Osteocyte (in vitro differentiated cells): ENCODE measurements around the gene SPATA7. TPM values are rescaled to one million over a fixed set of nuclear protein-coding genes. Genes with fewer than 3 reads are reported as not detected.

ENCODE experiments used
- DNase-seq: peaks from one replicate; pipeline ENCODE4 v3.0.0; 2021; ENCODE audit warnings: mixed read lengths; ENCODE audit not compliant: unreplicated experiment; ENCODE audit errors: extremely low spot score
- H3K27ac Mint-ChIP-seq: one replicate; pipeline ENCODE4 v1.8.0; 2021; ENCODE audit warnings: mild to moderate bottlenecking, mixed read lengths; ENCODE audit not compliant: unreplicated experiment
- H3K27me3 Mint-ChIP-seq: one replicate; pipeline ENCODE4 v1.8.0; 2021; ENCODE audit warnings: mixed read lengths; ENCODE audit not compliant: unreplicated experiment
- H3K36me3 Mint-ChIP-seq: one replicate; pipeline ENCODE4 v1.8.0; 2021; ENCODE audit warnings: mixed read lengths; ENCODE audit not compliant: unreplicated experiment
- H3K4me1 Mint-ChIP-seq: one replicate; pipeline ENCODE4 v1.8.0; 2021; ENCODE audit warnings: mixed read lengths; ENCODE audit not compliant: unreplicated experiment
- H3K4me3 Mint-ChIP-seq: one replicate; pipeline ENCODE4 v1.8.0; 2021; ENCODE audit warnings: mild to moderate bottlenecking, moderate library complexity, mixed read lengths; ENCODE audit not compliant: unreplicated experiment
- H3K9me3 Mint-ChIP-seq: one replicate; pipeline ENCODE4 v1.8.0; 2021; ENCODE audit warnings: mixed read lengths; ENCODE audit not compliant: unreplicated experiment
- total RNA-seq: library from RNA; stranded (reverse); gene quantifications from 2 replicates; pipeline ENCODE4 v1.2.1, GENCODE V29; 2021
- TF ChIP-seq, protein P1 (sequence below): fragments of 200-600 bp; sonication (generic); IDR thresholded peaks from 2 replicates; pipeline ENCODE4 v1.5.0; 2021; ENCODE audit warnings: antibody characterized with exemption, mild to moderate bottlenecking, moderate library complexity

The SPATA7 gene
- total RNA-seq, 1 donor from 2014 or later: 13.2 TPM

DNA sequence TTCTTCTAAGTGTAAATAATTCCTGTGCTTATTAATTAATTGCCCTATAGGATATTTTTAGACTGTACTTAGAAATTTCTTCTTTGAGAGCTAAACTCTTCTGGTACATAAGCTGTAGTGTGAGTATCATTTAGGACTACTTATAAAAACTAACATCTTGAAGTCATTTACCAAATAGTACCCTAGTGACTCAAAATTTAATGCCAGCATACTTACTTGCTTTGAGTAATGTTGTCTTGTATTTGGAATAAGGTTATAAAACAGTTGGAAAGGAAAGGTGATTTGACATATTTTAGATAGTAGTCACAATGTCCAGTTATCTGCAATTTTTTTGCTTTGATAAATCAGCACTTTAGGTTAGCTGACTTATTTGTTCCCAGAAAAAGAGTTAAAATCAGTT lies 39.1 kb downstream of the SPATA7 start:
- peaks cover 20% of the 10 kb centered on the region for H3K36me3 Mint-ChIP-seq
- TF ChIP-seq, protein P1, sequence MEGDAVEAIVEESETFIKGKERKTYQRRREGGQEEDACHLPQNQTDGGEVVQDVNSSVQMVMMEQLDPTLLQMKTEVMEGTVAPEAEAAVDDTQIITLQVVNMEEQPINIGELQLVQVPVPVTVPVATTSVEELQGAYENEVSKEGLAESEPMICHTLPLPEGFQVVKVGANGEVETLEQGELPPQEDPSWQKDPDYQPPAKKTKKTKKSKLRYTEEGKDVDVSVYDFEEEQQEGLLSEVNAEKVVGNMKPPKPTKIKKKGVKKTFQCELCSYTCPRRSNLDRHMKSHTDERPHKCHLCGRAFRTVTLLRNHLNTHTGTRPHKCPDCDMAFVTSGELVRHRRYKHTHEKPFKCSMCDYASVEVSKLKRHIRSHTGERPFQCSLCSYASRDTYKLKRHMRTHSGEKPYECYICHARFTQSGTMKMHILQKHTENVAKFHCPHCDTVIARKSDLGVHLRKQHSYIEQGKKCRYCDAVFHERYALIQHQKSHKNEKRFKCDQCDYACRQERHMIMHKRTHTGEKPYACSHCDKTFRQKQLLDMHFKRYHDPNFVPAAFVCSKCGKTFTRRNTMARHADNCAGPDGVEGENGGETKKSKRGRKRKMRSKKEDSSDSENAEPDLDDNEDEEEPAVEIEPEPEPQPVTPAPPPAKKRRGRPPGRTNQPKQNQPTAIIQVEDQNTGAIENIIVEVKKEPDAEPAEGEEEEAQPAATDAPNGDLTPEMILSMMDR: no peak
- no peak overlapping the region for H3K4me3 Mint-ChIP-seq
- DNase-seq: no peak
- no peaks in the 10 kb centered on the region for H3K27me3 Mint-ChIP-seq
- no peak overlapping the region for H3K27ac Mint-ChIP-seq
- H3K4me1 Mint-ChIP-seq: peaks cover 6% of the 10 kb centered on the region
- H3K9me3 Mint-ChIP-seq: no peaks in the 10 kb centered on the region

DNA sequence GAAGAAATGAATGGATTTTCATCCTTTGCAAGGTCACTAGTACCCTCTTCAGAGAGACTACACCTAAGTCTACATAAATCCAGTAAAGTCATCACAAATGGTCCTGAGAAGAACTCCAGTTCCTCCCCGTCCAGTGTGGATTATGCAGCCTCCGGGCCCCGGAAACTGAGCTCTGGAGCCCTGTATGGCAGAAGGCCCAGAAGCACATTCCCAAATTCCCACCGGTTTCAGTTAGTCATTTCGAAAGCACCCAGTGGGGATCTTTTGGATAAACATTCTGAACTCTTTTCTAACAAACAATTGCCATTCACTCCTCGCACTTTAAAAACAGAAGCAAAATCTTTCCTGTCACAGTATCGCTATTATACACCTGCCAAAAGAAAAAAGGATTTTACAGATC lies 40.8 kb downstream of the SPATA7 start:
- H3K4me3 Mint-ChIP-seq: no peak overlapping the region
- no peaks in the 10 kb centered on the region for H3K9me3 Mint-ChIP-seq
- TF ChIP-seq, protein P1: no peak
- H3K27ac Mint-ChIP-seq: no peak overlapping the region
- peaks cover 21% of the 10 kb centered on the region for H3K36me3 Mint-ChIP-seq
- no peaks in the 10 kb centered on the region for H3K27me3 Mint-ChIP-seq
- no peak for DNase-seq
- peaks cover 6% of the 10 kb centered on the region for H3K4me1 Mint-ChIP-seq

DNA sequence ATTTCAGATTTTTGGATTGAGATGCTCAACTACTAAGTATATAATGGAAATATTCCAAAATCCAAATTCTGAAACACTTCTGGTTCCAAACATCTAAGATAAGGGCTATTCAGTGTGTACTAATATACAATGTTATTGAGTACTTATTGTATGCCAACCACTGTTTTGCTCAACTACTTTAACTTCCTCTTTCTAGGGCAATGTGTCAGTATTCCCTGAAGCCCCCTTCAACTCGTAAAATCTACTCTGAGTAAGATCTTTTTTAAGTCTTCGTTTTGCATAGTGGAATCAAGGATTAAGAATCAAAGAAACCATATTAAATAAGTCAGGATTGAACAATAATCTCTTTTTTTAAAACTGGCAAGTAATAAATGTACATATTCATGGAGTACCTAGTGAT lies 45.5 kb downstream of the SPATA7 start:
- Mint-ChIP-seq H3K4me3 (no peak overlapping the region), H3K27me3 (no peaks in the 10 kb centered on the region), H3K9me3 (peaks cover 5% of the 10 kb centered on the region), H3K36me3 (peaks cover 41% of the 10 kb centered on the region), H3K4me1 (peaks cover 4% of the 10 kb centered on the region), H3K27ac (no peak overlapping the region)
- TF ChIP-seq, protein P1: no peak
- DNase-seq: no peak

DNA sequence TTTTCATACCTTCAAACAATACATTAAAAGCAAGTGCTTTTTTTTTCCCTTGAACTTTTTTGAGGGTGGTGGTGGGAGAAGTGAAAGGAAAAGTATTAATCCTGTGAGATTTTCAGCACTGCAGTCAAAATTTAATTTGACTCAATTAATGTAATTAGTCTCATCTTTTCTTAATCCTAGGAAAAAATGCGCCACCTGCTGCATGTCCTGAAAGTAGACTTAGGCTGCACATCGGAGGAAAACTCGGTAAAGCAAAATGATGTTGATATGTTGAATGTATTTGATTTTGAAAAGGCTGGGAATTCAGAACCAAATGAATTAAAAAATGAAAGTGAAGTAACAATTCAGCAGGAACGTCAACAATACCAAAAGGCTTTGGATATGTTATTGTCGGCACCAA lies 52.2 kb downstream of the SPATA7 start:
- no peaks in the 10 kb centered on the region for H3K27me3 Mint-ChIP-seq
- peaks cover 19% of the 10 kb centered on the region for H3K9me3 Mint-ChIP-seq
- H3K4me3 Mint-ChIP-seq: no peak overlapping the region
- peaks cover 50% of the 10 kb centered on the region for H3K36me3 Mint-ChIP-seq
- no peaks in the 10 kb centered on the region for H3K4me1 Mint-ChIP-seq
- no peak for DNase-seq
- H3K27ac Mint-ChIP-seq: no peak overlapping the region
- TF ChIP-seq, protein P1: peak; percentile 13

DNA sequence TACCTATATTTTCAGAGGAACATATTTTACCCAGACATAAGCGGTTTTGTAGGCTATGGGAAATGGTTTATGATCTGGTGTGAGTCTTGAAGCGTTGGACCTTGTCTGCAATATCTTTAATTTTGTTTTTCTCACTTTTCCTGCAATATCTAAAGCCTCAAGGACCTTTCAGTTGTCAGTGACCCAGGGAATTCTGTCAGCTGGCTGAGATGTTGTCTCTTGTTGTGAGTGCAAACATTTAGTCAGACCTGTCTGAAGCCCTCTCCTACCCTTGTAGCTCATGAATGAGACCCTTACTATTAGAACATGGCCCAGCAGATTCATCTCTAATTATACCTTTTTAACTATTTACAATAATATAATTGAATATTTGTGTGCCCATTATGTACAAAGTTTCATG lies 53.6 kb downstream of the SPATA7 start:
- DNase-seq: no peak
- TF ChIP-seq, protein P1: no peak
- Mint-ChIP-seq H3K9me3 (peaks cover 19% of the 10 kb centered on the region), H3K36me3 (peaks cover 47% of the 10 kb centered on the region), H3K27ac (no peak overlapping the region), H3K4me3 (no peak overlapping the region), H3K4me1 (no peaks in the 10 kb centered on the region), H3K27me3 (no peaks in the 10 kb centered on the region)
